Measurements from ENCODE around the gene ZNF786.

The ZNF786 gene

GRCh38 chr7:149125189-149125862 is 34.8 kb upstream of the ZNF786 start:
- DNase-seq (ENCODE audit: extremely low read depth, low read depth), result no peak
- peak overlapping the region; percentile 97 for H3K4me3 ChIP-seq (replicated peaks; ENCODE audit: low read depth, low read length)
- no peak for TF ChIP-seq CTCF (IDR thresholded peaks at IDR 0.05; ENCODE audit: low read depth, low read length, missing control alignments)

GRCh38 chr7:149109969-149110368 is 19.5 kb upstream of the ZNF786 start:
- H3K4me3 ChIP-seq (replicated peaks; ENCODE audit: low read depth, low read length), result no peak overlapping the region
- no peak for DNase-seq (ENCODE audit: extremely low read depth, low read depth)
- TF ChIP-seq CTCF (IDR thresholded peaks at IDR 0.05; ENCODE audit: low read depth, low read length, missing control alignments), result no peak

- no peak overlapping the region for H3K4me3 ChIP-seq (replicated peaks; ENCODE audit: low read depth, low read length)
- no peak for TF ChIP-seq CTCF (IDR thresholded peaks at IDR 0.05; ENCODE audit: low read depth, low read length, missing control alignments)
Observed at GRCh38 chr7:149104749-149105148, 14.2 kb upstream of the ZNF786 start.

DNA sequence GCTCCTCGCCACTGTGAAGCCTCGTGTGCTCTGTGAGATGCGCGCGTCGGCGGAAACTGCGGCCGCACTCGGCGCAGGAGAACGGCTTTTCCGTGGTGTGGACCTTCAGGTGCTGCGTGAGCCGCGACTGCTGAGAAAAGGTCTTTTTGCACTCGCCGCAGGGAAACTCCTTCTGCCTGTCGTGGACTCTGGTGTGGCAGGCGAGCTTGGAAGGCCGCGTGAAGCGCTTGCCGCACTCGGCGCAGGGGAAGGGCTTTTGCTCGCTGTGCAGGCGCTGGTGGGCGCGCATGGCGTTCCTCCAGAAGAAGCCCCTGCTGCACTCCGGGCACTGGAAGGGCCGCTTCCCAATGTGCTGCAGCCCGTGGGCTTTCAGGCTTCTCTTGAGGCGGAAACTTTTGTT is 13.7 kb upstream of the ZNF786 start:
- TF ChIP-seq CTCF (IDR thresholded peaks at IDR 0.05; ENCODE audit: low read depth, low read length, missing control alignments), result no peak
- H3K4me3 ChIP-seq (replicated peaks; ENCODE audit: low read depth, low read length), result no peak overlapping the region
- DNase-seq (ENCODE audit: extremely low read depth, low read depth), result no peak

More at GRCh38 chr7:149104749-149105148, 14.2 kb upstream of the ZNF786 start:
- no peak for DNase-seq (ENCODE audit: extremely low read depth, low read depth)

GRCh38 chr7:149103424-149103823 is 12.9 kb upstream of the ZNF786 start:
- no peak for TF ChIP-seq CTCF (IDR thresholded peaks at IDR 0.05; ENCODE audit: low read depth, low read length, missing control alignments)
- no peak overlapping the region for H3K4me3 ChIP-seq (replicated peaks; ENCODE audit: low read depth, low read length)
- no peak for DNase-seq (ENCODE audit: extremely low read depth, low read depth)

- H3K4me3 ChIP-seq (replicated peaks; ENCODE audit: low read depth, low read length), result no peak overlapping the region
- DNase-seq (ENCODE audit: extremely low read depth, low read depth), result no peak
- TF ChIP-seq CTCF (IDR thresholded peaks at IDR 0.05; ENCODE audit: low read depth, low read length, missing control alignments), result no peak
Observed at GRCh38 chr7:149102666-149103065, 12.1 kb upstream of the ZNF786 start.

DNA sequence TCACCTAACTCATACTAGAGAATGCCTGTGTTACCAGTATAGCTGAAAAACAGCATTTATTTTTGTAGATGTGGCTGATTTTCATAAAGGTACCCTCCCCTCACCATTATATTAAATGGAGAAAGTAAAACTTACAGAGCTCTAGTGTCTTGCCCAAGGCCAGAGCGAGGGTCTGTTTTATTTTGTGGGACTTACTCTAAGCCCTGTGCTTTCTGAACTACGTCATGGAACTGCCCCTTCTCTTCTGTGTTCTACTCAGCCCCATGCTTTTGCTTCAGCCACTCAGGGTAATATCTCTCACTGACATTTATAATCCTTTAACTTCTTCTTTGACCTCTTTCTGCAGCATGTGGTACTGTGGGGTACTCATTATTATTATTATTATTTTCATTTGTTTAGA is 10.3 kb upstream of the ZNF786 start:
- DNase-seq (ENCODE audit: extremely low read depth, low read depth), result no peak
- TF ChIP-seq CTCF (IDR thresholded peaks at IDR 0.05; ENCODE audit: low read depth, low read length, missing control alignments), result no peak
- no peak overlapping the region for H3K4me3 ChIP-seq (replicated peaks; ENCODE audit: low read depth, low read length)
